T-helper 2 cell treated with Interferon-gamma antibody and Interleukin-4, amounts not matched to agents 5 μg/mL and 100 μg/mL, for 36 hours (primary cell): ENCODE measurements around the gene TLCD3B.

Experiments used
- DNase-seq: peaks from one replicate; pipeline ENCODE4 v3.0.0; 2021; ENCODE audit warnings: low spot score
- H3K27ac Mint-ChIP-seq: one replicate; pipeline ENCODE4 v1.8.0; 2021; ENCODE audit warnings: mild to moderate bottlenecking, mixed read lengths
- H3K27me3 Mint-ChIP-seq: one replicate; pipeline ENCODE4 v1.8.0; 2021; ENCODE audit warnings: low read depth, mixed read lengths
- H3K36me3 Mint-ChIP-seq: one replicate; pipeline ENCODE4 v1.8.0; 2021; ENCODE audit warnings: low read depth, mixed read lengths
- H3K4me1 Mint-ChIP-seq: one replicate; pipeline ENCODE4 v1.8.0; 2021; ENCODE audit warnings: low read depth, mixed read lengths
- H3K4me3 Mint-ChIP-seq: one replicate; pipeline ENCODE4 v1.8.0; 2022; ENCODE audit warnings: mild to moderate bottlenecking, moderate library complexity, mixed read lengths
- H3K9me3 Mint-ChIP-seq: one replicate; pipeline ENCODE4 v1.8.0; 2021; ENCODE audit warnings: mixed read lengths

Gene TLCD3B

GRCh38 chr16:29977063-29977825 lies 53.8 kb downstream of the TLCD3B start:
- Mint-ChIP-seq H3K9me3 (peaks cover 9% of the 10 kb centered on the region), H3K4me1 (peaks cover 28% of the 10 kb centered on the region), H3K27ac (no peak overlapping the region), H3K4me3 (peak overlapping the region; percentile 41), H3K27me3 (no peaks in the 10 kb centered on the region), H3K36me3 (peaks cover 43% of the 10 kb centered on the region)
- no peak for DNase-seq

DNA sequence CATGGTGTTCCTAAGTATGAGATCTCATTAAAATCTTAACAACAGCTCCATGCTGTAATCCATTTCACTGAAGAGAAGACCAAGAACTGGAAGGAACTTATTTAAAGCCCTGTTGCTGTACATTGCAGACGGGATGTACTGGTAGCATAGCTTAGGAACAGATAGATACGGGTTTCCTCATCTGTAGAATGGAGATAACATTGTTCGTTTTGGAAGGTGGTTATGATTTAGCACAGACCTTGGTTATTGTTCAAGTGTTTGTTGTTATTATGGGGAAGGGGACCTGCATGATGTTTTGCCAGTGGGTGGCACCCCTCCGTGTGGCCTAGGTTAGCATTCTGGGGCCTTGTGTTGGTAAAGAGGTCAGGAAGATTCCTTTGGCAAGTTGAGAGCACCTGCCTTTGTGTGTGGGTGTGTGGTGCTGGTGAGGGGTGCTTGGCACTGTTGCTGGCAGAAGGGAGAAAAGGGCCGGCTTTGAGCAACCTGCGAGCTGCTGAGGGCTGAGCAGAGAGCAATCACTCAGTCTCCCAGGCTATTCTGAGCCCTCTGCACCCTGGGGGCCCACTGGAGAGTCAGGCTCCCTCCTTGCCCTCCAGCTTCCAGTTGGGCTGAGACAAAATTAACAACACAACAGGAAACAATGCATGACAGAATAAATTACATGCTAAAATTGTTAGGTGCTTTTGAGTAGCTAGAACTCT lies 55.1 kb downstream of the TLCD3B start:
- Mint-ChIP-seq H3K27ac (peak overlapping the region; percentile 84), H3K27me3 (no peaks in the 10 kb centered on the region), H3K36me3 (peaks cover 39% of the 10 kb centered on the region), H3K4me3 (peak overlapping the region; percentile 98), H3K9me3 (peaks cover 9% of the 10 kb centered on the region), H3K4me1 (peaks cover 28% of the 10 kb centered on the region)
- DNase-seq, result no peak

DNA sequence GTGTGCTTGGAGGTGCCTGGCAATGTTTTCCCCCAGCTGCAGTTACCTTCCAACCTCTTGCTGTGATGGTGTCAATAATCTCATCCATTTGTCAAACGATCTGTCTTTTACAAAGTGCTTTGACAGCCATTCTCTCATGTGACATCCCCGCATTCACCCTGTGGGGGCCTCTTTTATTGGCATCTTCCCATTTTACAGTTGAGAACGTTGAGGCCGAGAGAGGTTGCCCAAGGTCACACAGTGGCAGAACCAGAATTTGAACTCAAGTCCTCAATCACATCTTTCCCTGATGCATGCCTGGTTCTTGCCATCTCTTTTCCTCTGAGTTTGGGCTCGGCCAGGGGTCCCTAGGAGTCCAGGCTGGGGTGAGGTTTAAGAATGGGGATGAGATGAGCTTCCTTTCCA lies 55.9 kb downstream of the TLCD3B start:
- DNase-seq, result no peak
- Mint-ChIP-seq H3K4me3 (peak overlapping the region; percentile 98), H3K4me1 (peaks cover 28% of the 10 kb centered on the region), H3K27ac (peak overlapping the region; percentile 84), H3K27me3 (no peaks in the 10 kb centered on the region), H3K9me3 (peaks cover 9% of the 10 kb centered on the region), H3K36me3 (peaks cover 34% of the 10 kb centered on the region)
